ENCODE results near the gene TPST1.

- TF ChIP-seq, protein P1, sequence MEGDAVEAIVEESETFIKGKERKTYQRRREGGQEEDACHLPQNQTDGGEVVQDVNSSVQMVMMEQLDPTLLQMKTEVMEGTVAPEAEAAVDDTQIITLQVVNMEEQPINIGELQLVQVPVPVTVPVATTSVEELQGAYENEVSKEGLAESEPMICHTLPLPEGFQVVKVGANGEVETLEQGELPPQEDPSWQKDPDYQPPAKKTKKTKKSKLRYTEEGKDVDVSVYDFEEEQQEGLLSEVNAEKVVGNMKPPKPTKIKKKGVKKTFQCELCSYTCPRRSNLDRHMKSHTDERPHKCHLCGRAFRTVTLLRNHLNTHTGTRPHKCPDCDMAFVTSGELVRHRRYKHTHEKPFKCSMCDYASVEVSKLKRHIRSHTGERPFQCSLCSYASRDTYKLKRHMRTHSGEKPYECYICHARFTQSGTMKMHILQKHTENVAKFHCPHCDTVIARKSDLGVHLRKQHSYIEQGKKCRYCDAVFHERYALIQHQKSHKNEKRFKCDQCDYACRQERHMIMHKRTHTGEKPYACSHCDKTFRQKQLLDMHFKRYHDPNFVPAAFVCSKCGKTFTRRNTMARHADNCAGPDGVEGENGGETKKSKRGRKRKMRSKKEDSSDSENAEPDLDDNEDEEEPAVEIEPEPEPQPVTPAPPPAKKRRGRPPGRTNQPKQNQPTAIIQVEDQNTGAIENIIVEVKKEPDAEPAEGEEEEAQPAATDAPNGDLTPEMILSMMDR (IDR thresholded peaks at IDR 0.05; ENCODE audit: insufficient read depth, low read depth, low read length): no peak
- TF ChIP-seq EZH2 (IDR thresholded peaks at IDR 0.05; ENCODE audit: insufficient read depth, low read length): no peak
Measured at GRCh38 chr7:66206119-66206933, 1.2 kb downstream of the TPST1 start.

All from astrocyte (in vitro differentiated cells and primary cell).